Measurements from ENCODE around the gene PRDM16. TPM values are rescaled to one million over a fixed set of nuclear protein-coding genes. Genes with fewer than 3 reads are reported as not detected.

PRDM16 gene
- polyA plus RNA-seq, 3 donors = not detected

- H3K27me3 ChIP-seq (ENCODE audit: control insufficient read depth in 2 of 2, insufficient read depth in 2 of 2, low read length in 2 of 2) = no peaks in the 10 kb centered on the region
- no peak overlapping the region for H3K27ac ChIP-seq (ENCODE audit: low read depth in 1 of 2, low read length in 2 of 2)
- H3K4me3 Mint-ChIP-seq = no peak overlapping the region
- no peak overlapping the region for H3K4me3 ChIP-seq (replicated peaks in 1 of 3; ENCODE audit: low read depth in 2 of 3, low read length in 3 of 3)
- no peaks in the 10 kb centered on the region for H3K4me1 ChIP-seq (ENCODE audit: control insufficient read depth in 1 of 2, insufficient read depth in 2 of 2, low read length in 2 of 2)
- 95% methylated on average over 11 of the region's 12 CpGs for WGBS (ENCODE audit: insufficient coverage)
- H3K36me3 ChIP-seq (replicated peaks in 1 of 2; ENCODE audit: control insufficient read depth in 1 of 2, insufficient read depth in 2 of 2, low read length in 2 of 2) = no peaks in the 10 kb centered on the region
- H3K27me3 Mint-ChIP-seq (ENCODE audit: low read depth in 3 of 3) = peaks cover 0 to 4% (median 0%) of the 10 kb centered on the region in 3 donors
- TF ChIP-seq CTCF (IDR thresholded peaks at IDR 0.05) = no peak
- no peak for DNase-seq
- no peak overlapping the region for H2AFZ ChIP-seq (ENCODE audit: insufficient read depth, low read depth, low read length, poor library complexity, severe bottlenecking)
- no peak overlapping the region for H3K9ac ChIP-seq (ENCODE audit: insufficient read depth, low read length, poor library complexity, severe bottlenecking)
- no peaks in the 10 kb centered on the region for H3K36me3 Mint-ChIP-seq
- H3K4me1 Mint-ChIP-seq = no peaks in the 10 kb centered on the region
- intact Hi-C loops (cut with micrococcal nuclease) = no loop called here
- no peaks in the 10 kb centered on the region for H3K9me3 Mint-ChIP-seq
- H3K9me3 ChIP-seq (replicated peaks in 1 of 2; ENCODE audit: control insufficient read depth in 1 of 2, insufficient read depth in 1 of 2, low read length in 2 of 2) = no peaks in the 10 kb centered on the region
- H3K4me2 ChIP-seq (replicated peaks; ENCODE audit: extremely low read depth, low read length, poor library complexity, severe bottlenecking) = no peak overlapping the region
- H4K20me1 ChIP-seq (ENCODE audit: insufficient read depth, low read length) = no peaks in the 10 kb centered on the region
- H3K27ac Mint-ChIP-seq = no peak overlapping the region
- no peaks in the 10 kb centered on the region for H3K79me2 ChIP-seq (ENCODE audit: insufficient read depth, low read length)
These were observed 335.3 kb downstream of the PRDM16 start for GRCh38 chr1:3404301-3404700.

GRCh38 chr1:3404801-3405200 lies 335.8 kb downstream of the PRDM16 start:
- no peaks in the 10 kb centered on the region for H3K36me3 Mint-ChIP-seq
- H3K4me3 Mint-ChIP-seq = no peak overlapping the region
- H3K79me2 ChIP-seq (ENCODE audit: insufficient read depth, low read length) = no peaks in the 10 kb centered on the region
- H3K9me3 ChIP-seq (replicated peaks in 1 of 2; ENCODE audit: control insufficient read depth in 1 of 2, insufficient read depth in 1 of 2, low read length in 2 of 2) = no peaks in the 10 kb centered on the region
- TF ChIP-seq CTCF (IDR thresholded peaks at IDR 0.05) = no peak
- H3K4me3 ChIP-seq (replicated peaks in 1 of 3; ENCODE audit: low read depth in 2 of 3, low read length in 3 of 3) = no peak overlapping the region
- H3K4me2 ChIP-seq (replicated peaks; ENCODE audit: extremely low read depth, low read length, poor library complexity, severe bottlenecking) = no peak overlapping the region
- DNase-seq = no peak
- no peak overlapping the region for H3K27ac ChIP-seq (ENCODE audit: low read depth in 1 of 2, low read length in 2 of 2)
- H3K4me1 Mint-ChIP-seq = no peaks in the 10 kb centered on the region
- no peaks in the 10 kb centered on the region for H3K27me3 ChIP-seq (ENCODE audit: control insufficient read depth in 2 of 2, insufficient read depth in 2 of 2, low read length in 2 of 2)
- H3K27ac Mint-ChIP-seq = no peak overlapping the region
- H3K27me3 Mint-ChIP-seq (ENCODE audit: low read depth in 3 of 3) = peaks cover 0 to 2% (median 0%) of the 10 kb centered on the region in 3 donors
- H3K36me3 ChIP-seq (replicated peaks in 1 of 2; ENCODE audit: control insufficient read depth in 1 of 2, insufficient read depth in 2 of 2, low read length in 2 of 2) = no peaks in the 10 kb centered on the region
- WGBS (ENCODE audit: insufficient coverage) = 92% methylated on average over 10 of the region's 27 CpGs
- H4K20me1 ChIP-seq (ENCODE audit: insufficient read depth, low read length) = no peaks in the 10 kb centered on the region
- intact Hi-C loops (cut with micrococcal nuclease) = no loop called here
- H2AFZ ChIP-seq (ENCODE audit: insufficient read depth, low read depth, low read length, poor library complexity, severe bottlenecking) = no peak overlapping the region
- H3K4me1 ChIP-seq (ENCODE audit: control insufficient read depth in 1 of 2, insufficient read depth in 2 of 2, low read length in 2 of 2) = no peaks in the 10 kb centered on the region
- no peaks in the 10 kb centered on the region for H3K9me3 Mint-ChIP-seq
- no peak overlapping the region for H3K9ac ChIP-seq (ENCODE audit: insufficient read depth, low read length, poor library complexity, severe bottlenecking)

Data from CD14-positive monocyte (primary cell).